Superior temporal gyrus (tissue), 1 donor: Measurements from ENCODE around the gene GRM7.

Source experiments
- DNase-seq: peaks from one replicate; pipeline ENCODE4 v3.0.0-alpha.2; 2016; ENCODE audit errors: extremely low spot score

GRM7 gene

GRCh38 chr3:7238565-7239295, 377.8 kb downstream of the GRM7 start:
- no peak for DNase-seq

DNA sequence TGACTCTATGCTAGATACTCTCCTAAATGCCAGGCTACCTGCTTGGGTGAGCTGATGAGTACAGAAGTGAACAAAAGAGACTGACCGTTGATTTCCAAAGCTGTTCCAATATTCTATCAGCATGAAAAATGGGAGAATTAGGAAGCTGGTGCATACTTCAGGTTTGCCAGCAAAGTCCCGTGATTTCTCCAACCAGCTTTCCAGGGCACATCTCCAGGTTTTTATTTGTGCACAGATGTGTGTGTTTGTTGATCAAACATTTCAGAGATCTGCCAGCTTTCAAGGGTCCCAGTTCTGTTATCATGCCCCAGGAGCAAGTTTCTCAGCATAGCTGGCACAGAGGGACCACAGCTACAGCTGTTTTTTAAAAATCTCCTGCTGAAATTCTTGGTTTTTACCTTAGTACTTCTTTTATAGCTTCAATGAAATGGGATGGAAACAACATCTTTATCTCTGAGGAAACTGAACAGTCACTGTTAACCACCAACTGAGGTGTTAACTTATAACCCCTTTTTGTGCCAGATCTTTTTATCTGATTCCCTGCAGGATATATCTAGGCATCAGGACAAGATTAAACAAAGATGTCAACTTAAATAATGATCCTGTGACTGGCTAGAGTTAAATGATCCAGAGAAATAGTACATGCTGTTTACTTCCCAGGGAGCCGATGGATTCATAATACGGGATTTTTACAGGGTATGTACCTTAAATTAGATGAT, 380.8 kb downstream of the GRM7 start:
- DNase-seq = no peak

DNA sequence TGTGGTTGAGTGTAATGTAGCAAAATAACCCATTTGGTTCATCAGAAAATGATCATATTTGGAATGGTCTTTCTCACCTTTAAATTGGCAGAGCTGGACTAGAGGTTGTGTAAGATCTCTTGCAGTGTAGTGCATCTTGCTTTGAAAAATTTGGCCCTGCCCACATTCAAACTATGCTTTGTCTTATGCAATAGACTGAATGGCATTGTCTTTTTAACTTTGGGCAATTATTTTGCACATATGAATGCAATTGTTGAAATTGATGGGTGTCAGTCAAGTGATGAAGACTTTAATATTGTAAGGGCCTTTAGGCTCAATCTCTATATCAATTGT, 381.4 kb downstream of the GRM7 start:
- no peak for DNase-seq

GRCh38 chr3:7249493-7250076, 388.7 kb downstream of the GRM7 start:
- DNase-seq = no peak

GRCh38 chr3:7254251-7254650, 393.3 kb downstream of the GRM7 start:
- no peak for DNase-seq

DNA sequence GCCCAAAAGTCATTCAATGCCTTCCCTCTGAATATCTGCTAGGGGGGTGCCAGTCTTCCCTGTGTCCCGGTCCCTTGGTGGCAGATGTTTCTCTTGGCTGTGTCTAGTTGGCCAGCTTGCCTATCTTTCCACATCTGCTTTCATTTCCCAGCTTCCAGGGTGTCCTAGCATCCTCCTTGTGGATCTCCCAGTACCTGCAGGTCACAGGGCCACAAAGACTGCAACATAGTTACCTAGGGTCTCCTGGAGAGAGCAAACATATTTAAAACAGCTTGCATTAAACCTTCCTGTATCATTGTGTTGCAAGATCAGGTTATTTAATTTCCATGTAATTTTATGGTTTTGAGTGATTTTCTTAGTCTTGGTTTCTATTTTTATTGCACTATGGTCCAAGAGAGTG, 400.1 kb downstream of the GRM7 start:
- DNase-seq = no peak

DNA sequence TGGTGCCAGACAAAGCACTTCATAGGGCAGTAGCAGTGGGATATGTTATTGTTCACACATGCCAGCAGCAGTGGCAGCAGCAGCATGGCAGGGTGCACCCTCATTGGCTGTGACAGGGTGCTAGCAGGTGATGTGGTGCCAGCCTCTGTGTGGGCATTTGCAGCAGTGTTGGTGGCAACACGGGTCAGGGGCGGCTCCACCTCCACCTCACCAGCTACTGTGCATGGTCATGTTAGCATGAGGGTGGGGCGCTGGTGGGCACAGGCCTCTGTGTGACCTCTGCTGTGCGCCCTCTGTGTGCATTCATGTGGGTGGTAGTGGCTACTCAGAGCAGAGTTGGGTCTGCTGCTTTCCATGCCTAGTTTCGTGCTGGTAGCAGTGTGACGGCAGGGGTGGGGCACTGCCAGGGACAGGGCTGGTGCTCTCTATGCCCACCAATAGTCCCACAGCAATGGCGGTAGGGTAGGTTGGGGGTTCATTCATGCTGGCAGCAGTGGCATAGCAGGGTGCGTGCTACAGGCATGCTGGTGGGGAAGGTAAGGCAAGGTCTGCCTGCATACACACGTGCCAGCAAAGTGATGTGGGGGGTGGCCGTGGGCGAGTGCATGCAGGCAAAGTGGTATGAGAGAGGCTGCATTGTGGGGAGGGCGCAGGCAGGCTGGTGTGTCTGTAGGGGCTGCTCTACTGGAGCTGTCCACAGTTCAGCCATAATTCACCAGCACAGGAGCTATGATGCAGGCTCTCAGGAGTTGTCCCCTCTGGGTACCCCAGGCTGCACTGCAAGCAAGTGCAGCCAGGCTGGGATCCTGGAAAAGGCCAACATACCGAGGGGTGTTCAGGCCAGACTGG, 402.7 kb downstream of the GRM7 start:
- DNase-seq = no peak

- DNase-seq = no peak
Measured at GRCh38 chr3:7264196-7264526, 403.2 kb downstream of the GRM7 start.

- no peak for DNase-seq
Measured at GRCh38 chr3:7265736-7266135, 404.8 kb downstream of the GRM7 start.

- DNase-seq = no peak
Measured at GRCh38 chr3:7266551-7266950, 405.6 kb downstream of the GRM7 start.

DNA sequence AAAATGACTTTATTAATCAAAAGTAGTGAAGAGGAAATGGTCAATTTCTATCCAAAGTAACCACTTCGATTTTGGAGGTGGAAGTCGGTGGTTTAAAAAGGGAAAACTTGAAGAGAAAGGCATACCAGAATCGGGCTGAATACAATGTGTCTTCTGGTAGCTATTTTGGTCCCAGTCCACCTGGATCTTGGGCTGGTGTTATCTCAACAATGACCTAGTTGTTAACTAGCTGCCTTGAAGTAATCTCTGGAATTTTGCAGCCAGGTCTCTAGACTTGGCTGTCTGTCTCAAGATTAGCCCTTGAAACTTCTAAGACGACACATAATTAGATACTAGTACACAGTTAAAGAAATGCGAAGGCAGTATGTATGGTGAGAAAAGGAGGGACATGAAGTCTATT, 409.8 kb downstream of the GRM7 start:
- peak; percentile 42 for DNase-seq

DNA sequence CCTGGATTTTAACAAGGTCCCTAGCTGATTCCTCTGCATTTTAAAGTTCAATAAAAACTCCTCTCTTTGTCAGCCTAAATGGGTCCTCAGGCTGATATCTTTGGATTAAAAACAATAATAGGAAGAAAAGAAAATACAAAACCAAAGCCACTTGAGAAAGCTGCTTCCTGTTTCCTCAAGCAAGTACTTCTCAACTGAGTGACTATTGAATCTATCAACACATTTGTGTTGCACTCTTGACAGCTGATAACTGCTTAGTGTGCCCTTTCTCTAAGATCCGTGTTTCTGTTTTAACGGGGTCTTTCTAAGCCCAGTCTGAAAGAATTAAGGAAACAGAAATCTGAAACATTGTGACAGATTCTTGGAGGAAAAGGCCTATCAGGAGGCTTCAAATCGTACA, 410.7 kb downstream of the GRM7 start:
- DNase-seq = no peak

- no peak for DNase-seq
Measured at GRCh38 chr3:7272203-7272602, 411.3 kb downstream of the GRM7 start.

- DNase-seq = no peak
Measured at GRCh38 chr3:7275396-7275795, 414.5 kb downstream of the GRM7 start.

- DNase-seq = no peak
Measured at GRCh38 chr3:7280318-7280717, 419.4 kb downstream of the GRM7 start.

GRCh38 chr3:7282988-7283387, 422.1 kb downstream of the GRM7 start:
- DNase-seq = no peak

DNA sequence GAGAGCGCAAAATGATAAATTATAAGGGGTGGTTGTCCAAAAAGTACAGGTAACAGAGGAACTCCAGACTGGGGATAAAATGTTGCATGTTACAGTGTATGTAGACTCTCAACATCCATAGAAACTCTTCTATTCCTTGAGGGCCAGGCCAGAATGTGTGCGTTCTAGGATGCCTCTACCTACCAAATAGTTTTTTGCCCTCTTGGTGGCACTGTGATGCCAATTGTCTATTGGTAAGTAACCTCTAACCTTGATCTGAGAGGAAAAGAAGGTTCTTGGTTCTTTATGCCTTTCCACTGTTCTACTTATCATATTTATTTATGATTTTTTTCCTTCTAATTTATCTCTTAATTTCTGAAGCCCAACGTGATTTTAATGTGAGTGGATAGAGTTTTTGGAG, 424.6 kb downstream of the GRM7 start:
- DNase-seq = no peak

DNA sequence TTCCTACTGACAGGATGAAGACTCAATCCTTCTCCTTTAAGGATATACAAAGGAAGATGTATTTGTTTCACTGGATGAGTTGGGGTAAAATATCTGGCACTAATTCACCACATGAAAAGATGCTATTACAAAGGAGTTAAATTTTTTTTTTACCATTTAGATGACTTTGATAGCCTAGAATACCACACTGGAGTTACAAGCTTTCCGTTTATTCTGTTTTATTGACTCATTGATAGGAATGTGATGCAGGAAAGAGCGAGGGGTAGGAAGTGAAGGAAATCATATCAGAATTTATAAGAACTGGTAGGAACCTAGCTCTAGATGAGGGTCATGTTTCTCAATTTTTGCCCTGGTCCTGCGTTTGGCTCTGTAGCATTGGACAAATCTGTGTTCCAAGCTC, 427.2 kb downstream of the GRM7 start:
- no peak for DNase-seq

DNA sequence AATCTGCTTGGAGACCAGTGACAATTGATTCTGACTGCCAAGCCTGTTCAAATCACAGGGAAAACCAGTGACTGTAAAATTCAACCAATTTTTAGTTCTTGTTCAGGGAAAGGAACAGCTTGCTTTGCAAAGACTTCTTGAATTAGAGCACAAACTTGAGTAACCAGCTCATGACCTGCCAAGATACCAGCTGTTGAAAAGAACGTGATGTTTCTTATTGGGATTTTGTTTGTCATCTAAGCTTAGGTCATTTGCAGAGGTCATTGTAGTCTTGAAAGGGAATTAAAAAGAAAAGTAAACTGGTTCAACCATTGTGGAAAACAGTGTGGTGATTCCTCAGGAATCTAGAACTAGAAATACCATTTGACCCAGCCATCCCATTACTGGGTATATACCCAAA, 428.2 kb downstream of the GRM7 start:
- no peak for DNase-seq

GRCh38 chr3:7290077-7290825, 429.3 kb downstream of the GRM7 start:
- no peak for DNase-seq

GRCh38 chr3:7292362-7292761, 431.4 kb downstream of the GRM7 start:
- DNase-seq = no peak

DNA sequence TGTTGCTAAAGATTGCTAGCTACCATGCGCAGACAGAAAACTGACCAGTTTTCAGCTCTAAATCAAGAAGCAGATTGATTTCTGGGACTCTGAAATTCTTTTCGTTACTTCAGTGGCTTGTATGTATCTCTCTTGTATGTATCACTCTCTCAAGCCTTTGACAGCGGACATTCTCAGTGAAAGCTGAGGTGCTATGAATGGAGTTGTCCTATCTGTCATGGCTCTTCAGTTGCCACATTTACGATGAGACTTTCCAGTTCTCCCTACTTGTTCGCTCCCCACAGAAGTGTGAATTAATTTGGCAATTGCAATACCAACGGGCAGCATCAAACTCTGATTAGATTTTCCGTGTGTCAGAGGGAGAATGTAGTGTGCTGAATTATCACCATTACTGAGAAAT, 432.4 kb downstream of the GRM7 start:
- no peak for DNase-seq
